Stomach (tissue), 9 donors: ENCODE data around the gene CCNG2. TPM values are rescaled to one million over a fixed set of nuclear protein-coding genes. Genes with fewer than 3 reads are reported as not detected.

ENCODE experiments used
- DNase-seq, 2 donors: peaks; one replicate each; pipeline versions ENCODE4 v3.0.0 to v3.0.0-alpha.2; 2013 to 2019
- H3K27ac ChIP-seq, 5 donors: fragments of 200-600 bp in 4 of 5; sonication (generic) in 4 of 5; one replicate each; pipeline ENCODE4 v1.5.1; 2013 to 2019; ENCODE audit warnings: mild to moderate bottlenecking in 1 of 5, moderate library complexity in 1 of 5
- H3K27me3 ChIP-seq, 3 donors: fragments of 200-600 bp; sonication (generic); one replicate each; pipeline ENCODE4 v1.5.1; 2017 to 2019; ENCODE audit warnings: mixed run types in 1 of 3
- H3K36me3 ChIP-seq, 4 donors: fragments of 200-600 bp; sonication (generic); 1 replicate in 3 of 4; 2 replicates in 1 of 4; pipeline ENCODE4 v1.5.1; 2016 to 2019
- H3K4me1 ChIP-seq, 4 donors: fragments of 200-600 bp; sonication (generic); one replicate each; pipeline ENCODE4 v1.5.1; 2016 to 2019
- H3K4me3 ChIP-seq, 4 donors: fragments of 200-600 bp; sonication (generic) in 3 of 4; one replicate each; pipeline ENCODE4 v1.5.1; 2016 to 2019; ENCODE audit warnings: mild to moderate bottlenecking in 1 of 4
- H3K9me3 ChIP-seq, 4 donors: fragments of 200-600 bp; sonication (generic); one replicate each; pipeline ENCODE4 v1.5.1; 2016 to 2019
- CTCF ChIP-seq, 7 experiments: fragments of 450-650 bp in 4 of 7; fragments of 200-600 bp in 3 of 7; sonication (generic) in 3 of 7; IDR thresholded peaks; one replicate each; pipeline ENCODE4 v1.5.1; 2016 to 2019; ENCODE audit warnings: antibody characterized with exemption in 7 of 7, control low read depth in 2 of 7, mild to moderate bottlenecking in 1 of 7
- EP300 ChIP-seq: sonication (generic); formaldehyde crosslinking; IDR thresholded peaks from one replicate; pipeline ENCODE4 v1.6.1; 2017; ENCODE audit warnings: antibody characterized with exemption
- POLR2A ChIP-seq, 4 donors: fragments of 450-650 bp; IDR thresholded peaks; one replicate each; pipeline ENCODE4 v1.6.1; 2016; ENCODE audit warnings: antibody characterized with exemption in 4 of 4, control low read depth in 2 of 4, mild to moderate bottlenecking in 1 of 4, moderate library complexity in 1 of 4
- POLR2AphosphoS5 ChIP-seq, 3 donors: sonication (generic); formaldehyde crosslinking; IDR thresholded peaks; one replicate each; pipeline ENCODE4 v1.6.1; 2016; ENCODE audit warnings: antibody characterized with exemption in 3 of 3
- WGBS, 5 donors: extraction: QIAGEN DNeasy Blood & Tissue Kit in 3 of 5; methylation state at CpG; one replicate each; pipeline versions ENCODE4 v1.1.5 to v1.1.7; 2013 to 2018; 5-methylcytosine and 5-hydroxymethylcytosine counted together
- intact Hi-C: fragments of 100-400 bp; cut with DNase I; formaldehyde crosslinking; loops from one replicate; pipeline ENCODE4 v1.15.1; 2023; ENCODE audit warnings: low total_unique reads
- polyA plus RNA-seq, 3 donors: library from polyadenylated mRNA; stranded (reverse); fragments of 200-250 nt; gene quantifications; one replicate each; pipeline ENCODE4 v1.2.3, GENCODE V29; 2013
- total RNA-seq, 5 donors: library from RNA; depleted of rRNA; stranded (reverse); fragments of >200 nt; gene quantifications; one replicate each; pipeline versions ENCODE4 v1.1.0 to v1.2.3, GENCODE V29; 2014 to 2016
- donor health status: healthy with polysubstance abuse.
- donor health status: Bipolar disorder and iron deficiency.
- donor health status: healthy.

The CCNG2 gene
- total and polyA plus RNA-seq, 8 donors = 1.2 to 62.8 (median 18.4) TPM

- intact Hi-C loops = no loop called here
Measured at GRCh38 chr4:77167866-77168265, 10.9 kb downstream of the CCNG2 start.

GRCh38 chr4:77169481-77169880, 12.5 kb downstream of the CCNG2 start:
- TF ChIP-seq POLR2A (IDR thresholded peaks at IDR 0.05) (no peak), CTCF (IDR thresholded peaks at IDR 0.05) (no peak), POLR2AphosphoS5 (IDR thresholded peaks at IDR 0.05) (no peak), EP300 (no peak)
- intact Hi-C loops = no loop called here
- Histone ChIP-seq H3K9me3 (no peaks in the 10 kb centered on the region), H3K27ac (peak overlapping the region in 1 of 5 donors; percentile 1), H3K4me3 (no peak overlapping the region), H3K4me1 (peaks cover 0 to 9% (median 3%) of the 10 kb centered on the region in 4 donors), H3K36me3 (peaks cover 9 to 66% (median 64%) of the 10 kb centered on the region in 4 donors), H3K27me3 (no peaks in the 10 kb centered on the region)
- no peak for DNase-seq
- WGBS, 5 donors = 32 to 40% (median 35%) methylated on average over 3 of the region's 3 CpGs

More at GRCh38 chr4:77167866-77168265, 10.9 kb downstream of the CCNG2 start:
- H3K9me3 ChIP-seq = no peaks in the 10 kb centered on the region
- no peak overlapping the region for H3K4me3 ChIP-seq
- DNase-seq = no peak
- TF ChIP-seq POLR2A (IDR thresholded peaks at IDR 0.05) (no peak), EP300 (no peak), CTCF (IDR thresholded peaks at IDR 0.05) (no peak), POLR2AphosphoS5 (IDR thresholded peaks at IDR 0.05) (no peak)
- WGBS, 5 donors = 73 to 90% (median 83%) methylated on average over 3 of the region's 3 CpGs
- H3K36me3 ChIP-seq = peaks cover 9 to 82% (median 80%) of the 10 kb centered on the region in 4 donors
- H3K4me1 ChIP-seq = peaks cover 0 to 25% (median 10%) of the 10 kb centered on the region in 4 donors
- no peaks in the 10 kb centered on the region for H3K27me3 ChIP-seq
- no peak overlapping the region for H3K27ac ChIP-seq

GRCh38 chr4:77170926-77171325, 13.9 kb downstream of the CCNG2 start:
- Histone ChIP-seq H3K9me3 (no peaks in the 10 kb centered on the region), H3K27me3 (no peaks in the 10 kb centered on the region), H3K27ac (no peak overlapping the region), H3K4me1 (no peaks in the 10 kb centered on the region), H3K4me3 (no peak overlapping the region), H3K36me3 (peaks cover 2 to 51% (median 50%) of the 10 kb centered on the region in 4 donors)
- intact Hi-C loops = no loop called here
- no peak for TF ChIP-seq EP300
- TF ChIP-seq POLR2A (IDR thresholded peaks at IDR 0.05) = no peak
- WGBS, 5 donors = 88 to 97% (median 91%) methylated on average over 4 of the region's 4 CpGs
- DNase-seq = no peak

GRCh38 chr4:77172336-77172735, 15.3 kb downstream of the CCNG2 start:
- WGBS, 5 donors = 62 to 71% (median 66%) methylated on average over 3 of the region's 3 CpGs
- no peak overlapping the region for H3K4me3 ChIP-seq
- TF ChIP-seq POLR2A (IDR thresholded peaks at IDR 0.05) = no peak
- no peak for TF ChIP-seq CTCF (IDR thresholded peaks at IDR 0.05)
- no peak for TF ChIP-seq EP300
- no peak for TF ChIP-seq POLR2AphosphoS5 (IDR thresholded peaks at IDR 0.05)
- no peak for DNase-seq
- intact Hi-C loops = no loop called here
- H3K4me1 ChIP-seq = no peaks in the 10 kb centered on the region
- no peak overlapping the region for H3K27ac ChIP-seq
- H3K36me3 ChIP-seq = peaks cover 0 to 37% (median 36%) of the 10 kb centered on the region in 4 donors
- no peaks in the 10 kb centered on the region for H3K9me3 ChIP-seq
- H3K27me3 ChIP-seq = no peaks in the 10 kb centered on the region

GRCh38 chr4:77174426-77174825, 17.4 kb downstream of the CCNG2 start:
- no peak for DNase-seq
- 72 to 80% (median 76%) methylated on average over 3 of the region's 3 CpGs for WGBS, 5 donors
- no peaks in the 10 kb centered on the region for H3K27me3 ChIP-seq
- no peak overlapping the region for H3K4me3 ChIP-seq
- no peaks in the 10 kb centered on the region for H3K9me3 ChIP-seq
- H3K27ac ChIP-seq = no peak overlapping the region
- peaks cover 0 to 16% (median 15%) of the 10 kb centered on the region in 4 donors for H3K36me3 ChIP-seq
- TF ChIP-seq EP300 = no peak
- no peak for TF ChIP-seq POLR2A (IDR thresholded peaks at IDR 0.05)
- TF ChIP-seq POLR2AphosphoS5 (IDR thresholded peaks at IDR 0.05) = no peak
- no peak for TF ChIP-seq CTCF (IDR thresholded peaks at IDR 0.05)
- no peaks in the 10 kb centered on the region for H3K4me1 ChIP-seq
- intact Hi-C loops = no loop called here
